Measurements from ENCODE around the gene INO80. TPM values are rescaled to one million over a fixed set of nuclear protein-coding genes. Genes with fewer than 3 reads are reported as not detected.
A peak's percentile ranks its signal among the peaks of the same experiment; 100 is the strongest.
"Not testable (repeated sequence)": the region's sequence is repeated elsewhere in the genome, so short reads cannot be mapped to it uniquely, and the experiment has no call there.

The INO80 gene
- polyA plus RNA-seq, 4 donors, result 6.9 to 18.7 (median 11.5) TPM

DNA sequence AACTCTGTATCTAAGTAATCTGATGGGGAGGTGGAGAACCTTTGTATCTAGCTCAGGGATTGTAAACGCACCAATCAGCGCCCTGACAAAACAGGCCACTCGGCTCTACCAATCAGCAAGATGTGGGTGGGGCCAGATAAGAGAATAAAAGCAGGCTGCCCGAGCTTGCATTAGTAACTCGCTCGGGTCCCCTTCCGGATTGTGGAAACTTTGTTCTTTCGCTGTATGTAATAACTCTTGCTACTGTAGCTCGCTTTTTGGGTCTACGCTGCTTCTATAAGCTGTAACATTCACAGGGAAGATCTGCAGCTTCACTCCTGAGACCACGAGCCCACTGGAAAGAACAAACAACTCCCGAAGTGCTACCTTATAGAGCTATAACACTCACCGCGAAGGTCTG is 153.8 kb downstream of the INO80 start:
- not testable (repeated sequence) for H3K36me3 ChIP-seq (ENCODE audit: control insufficient read depth in 3 of 3, insufficient read depth in 2 of 3, low read depth in 1 of 3, low read length in 3 of 3); FAIRE-seq; H3K4me3 ChIP-seq (ENCODE audit: low read depth in 1 of 3, low read length in 3 of 3); DNase-seq; H3K27ac ChIP-seq (ENCODE audit: low read depth in 1 of 3, low read length in 2 of 3); H3K9me3 ChIP-seq (ENCODE audit: control insufficient read depth in 2 of 2, insufficient read depth in 1 of 2, low read depth in 1 of 2, low read length in 1 of 2); H3K27me3 ChIP-seq (ENCODE audit: control insufficient read depth in 3 of 3, insufficient read depth in 3 of 3, low read length in 3 of 3)
- WGBS, 3 donors, result 88 to 93% (median 89%) methylated on average over 14 of the region's 14 CpGs
- H3K4me1 ChIP-seq (ENCODE audit: control insufficient read depth in 3 of 3, insufficient read depth in 2 of 3, low read depth in 1 of 3, low read length in 2 of 3), result peaks cover 0 to 15% (median 0%) of the 10 kb centered on the region in 3 donors

DNA sequence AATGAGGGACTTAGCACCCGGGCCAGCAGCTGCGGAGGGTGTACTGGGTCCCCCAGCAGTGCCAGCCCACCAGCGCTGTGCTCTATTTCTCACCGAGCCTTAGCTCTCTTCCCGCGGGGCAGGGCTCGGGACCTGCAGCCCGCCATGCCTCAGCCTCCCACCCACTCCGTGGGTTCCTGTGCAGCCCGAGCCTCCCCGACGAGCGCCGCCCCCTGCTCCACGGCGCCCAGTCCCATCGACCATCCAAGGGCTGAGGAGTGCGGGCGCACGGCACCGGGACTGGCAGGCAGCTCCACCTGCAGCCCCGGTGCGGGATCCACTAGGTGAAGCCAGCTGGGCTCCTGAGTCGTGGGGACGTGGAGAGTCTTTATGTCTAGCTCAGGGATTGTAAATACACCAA is 154.3 kb downstream of the INO80 start:
- not testable (repeated sequence) for H3K4me3 ChIP-seq (ENCODE audit: low read depth in 1 of 3, low read length in 3 of 3); FAIRE-seq; H3K36me3 ChIP-seq (ENCODE audit: control insufficient read depth in 3 of 3, insufficient read depth in 2 of 3, low read depth in 1 of 3, low read length in 3 of 3); H3K9me3 ChIP-seq (ENCODE audit: control insufficient read depth in 2 of 2, insufficient read depth in 1 of 2, low read depth in 1 of 2, low read length in 1 of 2); H3K27me3 ChIP-seq (ENCODE audit: control insufficient read depth in 3 of 3, insufficient read depth in 3 of 3, low read length in 3 of 3); H3K27ac ChIP-seq (ENCODE audit: low read depth in 1 of 3, low read length in 2 of 3); DNase-seq
- peaks cover 0 to 15% (median 0%) of the 10 kb centered on the region in 3 donors for H3K4me1 ChIP-seq (ENCODE audit: control insufficient read depth in 3 of 3, insufficient read depth in 2 of 3, low read depth in 1 of 3, low read length in 2 of 3)
- 91 to 97% (median 93%) methylated on average over 11 to 25 of the region's 25 CpGs for WGBS, 3 donors

DNA sequence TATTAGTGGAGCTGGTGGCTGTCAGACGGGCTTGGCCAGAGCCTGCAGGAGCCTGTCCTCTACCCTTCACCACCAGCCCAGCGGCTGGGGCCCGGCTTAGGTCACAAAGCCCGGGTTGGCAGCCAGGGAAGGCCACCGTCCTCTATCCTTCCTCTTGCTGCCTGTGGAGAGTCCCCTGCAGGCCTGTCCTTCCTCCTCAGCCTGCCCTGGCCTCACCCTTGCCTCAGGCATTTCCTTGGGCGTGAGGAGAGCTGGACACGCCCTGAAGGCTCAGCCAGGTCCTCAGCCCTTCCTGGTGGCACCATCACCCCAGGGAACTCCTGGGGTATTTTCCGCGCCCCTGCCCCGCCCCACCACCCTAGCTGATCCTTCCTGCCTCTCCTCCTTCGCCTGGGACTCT is 155.2 kb downstream of the INO80 start:
- Histone ChIP-seq H3K4me3 (ENCODE audit: low read depth in 1 of 3, low read length in 3 of 3) (no peak overlapping the region), H3K4me1 (ENCODE audit: control insufficient read depth in 3 of 3, insufficient read depth in 2 of 3, low read depth in 1 of 3, low read length in 2 of 3) (peaks cover 0 to 11% (median 0%) of the 10 kb centered on the region in 3 donors), H3K27ac (ENCODE audit: low read depth in 1 of 3, low read length in 2 of 3) (peak overlapping the region in 1 of 3 donors; percentile 62), H3K36me3 (ENCODE audit: control insufficient read depth in 3 of 3, insufficient read depth in 2 of 3, low read depth in 1 of 3, low read length in 3 of 3) (peaks cover 0 to 3% (median 0%) of the 10 kb centered on the region in 3 donors), H3K9me3 (ENCODE audit: control insufficient read depth in 2 of 2, insufficient read depth in 1 of 2, low read depth in 1 of 2, low read length in 1 of 2) (peaks cover 0 to 5% of the 10 kb centered on the region in 2 donors), H3K27me3 (ENCODE audit: control insufficient read depth in 3 of 3, insufficient read depth in 3 of 3, low read length in 3 of 3) (no peaks in the 10 kb centered on the region)
- FAIRE-seq (no peak), DNase-seq (peak; percentile 50 to 88)
- WGBS, 3 donors, result 27 to 62% (median 48%) methylated on average over 10 to 11 of the region's 11 CpGs

DNA sequence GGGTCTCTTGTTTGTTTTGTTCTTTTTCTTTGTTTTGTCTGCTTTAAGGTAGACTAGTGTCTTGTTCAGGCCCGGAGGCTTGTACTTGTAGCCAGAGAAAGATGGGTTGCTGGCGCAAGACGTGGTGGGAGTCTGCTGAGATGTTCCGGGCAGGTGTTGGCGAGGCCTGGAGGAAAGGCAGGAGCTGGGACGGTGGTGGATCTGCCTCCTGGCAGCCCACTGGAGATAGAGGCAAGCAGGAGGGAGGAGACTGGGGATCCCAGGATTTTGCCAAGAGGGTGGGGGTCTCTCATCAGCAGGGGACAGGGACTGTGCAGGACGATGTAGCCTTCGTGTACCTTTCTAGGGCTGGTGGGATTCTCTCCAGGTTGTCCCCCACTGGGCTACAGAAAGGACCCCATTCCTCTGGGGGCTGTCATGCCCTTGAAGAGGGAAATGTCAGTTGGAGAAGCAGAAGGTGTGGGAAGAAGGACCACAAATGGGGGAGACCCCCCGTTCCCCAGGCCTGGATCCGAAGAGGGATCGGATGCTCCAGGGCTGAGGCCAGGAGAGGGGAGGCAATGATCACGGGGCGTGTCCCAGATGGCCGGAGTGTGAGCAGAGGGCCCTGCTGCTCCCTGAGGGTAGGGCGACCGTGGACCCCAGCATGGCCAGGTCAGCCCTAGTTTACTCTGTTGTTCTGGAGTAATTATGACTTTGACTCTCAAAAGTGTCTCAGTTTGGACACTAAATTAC is 155.8 kb downstream of the INO80 start:
- Histone ChIP-seq H3K27ac (ENCODE audit: low read depth in 1 of 3, low read length in 2 of 3) (peak overlapping the region in 1 of 3 donors; percentile 62), H3K27me3 (ENCODE audit: control insufficient read depth in 3 of 3, insufficient read depth in 3 of 3, low read length in 3 of 3) (no peaks in the 10 kb centered on the region), H3K36me3 (ENCODE audit: control insufficient read depth in 3 of 3, insufficient read depth in 2 of 3, low read depth in 1 of 3, low read length in 3 of 3) (peaks cover 0 to 3% (median 0%) of the 10 kb centered on the region in 3 donors), H3K4me1 (ENCODE audit: control insufficient read depth in 3 of 3, insufficient read depth in 2 of 3, low read depth in 1 of 3, low read length in 2 of 3) (peaks cover 0 to 8% (median 0%) of the 10 kb centered on the region in 3 donors), H3K4me3 (ENCODE audit: low read depth in 1 of 3, low read length in 3 of 3) (no peak overlapping the region), H3K9me3 (ENCODE audit: control insufficient read depth in 2 of 2, insufficient read depth in 1 of 2, low read depth in 1 of 2, low read length in 1 of 2) (peaks cover 0 to 5% of the 10 kb centered on the region in 2 donors)
- DNase-seq (no peak), FAIRE-seq (no peak)
- 85 to 89% (median 89%) methylated on average over 16 of the region's 16 CpGs for WGBS, 3 donors

DNA sequence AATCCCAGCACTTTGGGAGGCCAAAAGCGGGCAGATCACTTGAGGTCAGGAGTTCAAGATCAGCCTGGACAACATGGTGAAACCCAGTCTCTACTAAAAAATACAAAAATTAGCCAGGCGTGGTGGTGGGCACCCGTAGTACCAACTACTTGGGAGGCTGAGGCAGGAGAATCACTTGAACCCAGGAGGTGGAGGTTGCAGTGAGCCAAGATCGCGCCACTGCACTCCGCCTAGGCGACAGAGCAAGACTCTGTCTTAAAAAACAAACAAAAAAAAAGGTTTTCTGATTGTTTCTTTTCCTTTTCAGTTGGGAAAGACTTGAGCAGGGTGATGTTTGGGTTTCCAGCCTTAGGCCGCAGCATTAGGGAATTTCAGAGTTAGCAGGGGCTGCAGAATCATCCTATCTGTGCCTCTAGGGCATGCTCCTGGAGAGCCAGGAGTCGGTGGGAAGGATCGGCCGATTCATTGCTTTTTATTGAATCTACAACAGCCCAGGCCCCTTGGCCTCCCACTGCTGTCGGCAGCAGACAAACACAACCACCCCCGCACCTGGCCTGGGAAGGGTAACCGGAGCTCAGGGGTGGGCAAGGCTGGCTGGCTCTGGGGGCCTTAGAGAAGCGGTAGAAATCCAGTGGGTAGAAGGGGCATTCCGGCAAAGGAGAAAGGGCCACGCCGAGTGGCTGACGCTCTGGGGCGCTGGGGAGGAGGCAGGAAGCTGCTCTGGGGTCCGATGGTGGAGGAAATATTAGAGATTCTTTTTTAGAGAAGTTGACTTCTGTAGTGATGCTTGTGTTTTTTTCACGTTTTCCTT is 156.5 kb downstream of the INO80 start:
- Histone ChIP-seq H3K4me1 (ENCODE audit: control insufficient read depth in 3 of 3, insufficient read depth in 2 of 3, low read depth in 1 of 3, low read length in 2 of 3) (peaks cover 0 to 8% (median 0%) of the 10 kb centered on the region in 3 donors), H3K27me3 (ENCODE audit: control insufficient read depth in 3 of 3, insufficient read depth in 3 of 3, low read length in 3 of 3) (no peaks in the 10 kb centered on the region), H3K9me3 (ENCODE audit: control insufficient read depth in 2 of 2, insufficient read depth in 1 of 2, low read depth in 1 of 2, low read length in 1 of 2) (peaks cover 0 to 5% of the 10 kb centered on the region in 2 donors), H3K36me3 (ENCODE audit: control insufficient read depth in 3 of 3, insufficient read depth in 2 of 3, low read depth in 1 of 3, low read length in 3 of 3) (peaks cover 0 to 3% (median 0%) of the 10 kb centered on the region in 3 donors), H3K27ac (ENCODE audit: low read depth in 1 of 3, low read length in 2 of 3) (no peak overlapping the region), H3K4me3 (ENCODE audit: low read depth in 1 of 3, low read length in 3 of 3) (no peak overlapping the region)
- DNase-seq, result no peak
- FAIRE-seq, result no peak
- 85 to 88% (median 88%) methylated on average over 22 of the region's 22 CpGs for WGBS, 3 donors

DNA sequence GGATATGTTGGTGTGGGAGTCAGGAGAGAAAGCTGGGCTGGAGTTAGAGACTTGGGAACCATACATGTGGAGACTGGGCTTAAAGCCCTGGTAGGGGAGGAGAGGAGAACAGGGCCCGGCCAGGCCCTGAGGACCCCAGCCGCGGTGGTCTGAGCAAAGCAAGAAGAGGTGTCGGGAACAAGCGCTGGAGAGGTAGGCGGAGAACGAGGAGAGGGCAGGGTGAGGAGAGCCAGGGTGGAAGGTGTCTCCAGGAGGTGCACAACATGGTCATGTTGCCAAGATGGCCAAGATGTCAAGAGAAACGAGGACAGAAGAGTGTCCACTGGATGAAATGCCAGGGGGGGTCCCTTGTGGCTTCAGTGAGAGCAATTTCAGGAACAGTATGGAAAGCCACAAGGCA is 157.4 kb downstream of the INO80 start:
- DNase-seq, result no peak
- H3K27ac ChIP-seq (ENCODE audit: low read depth in 1 of 3, low read length in 2 of 3), result no peak overlapping the region
- WGBS, 3 donors, result 91 to 94% (median 93%) methylated on average over 8 of the region's 8 CpGs

DNA sequence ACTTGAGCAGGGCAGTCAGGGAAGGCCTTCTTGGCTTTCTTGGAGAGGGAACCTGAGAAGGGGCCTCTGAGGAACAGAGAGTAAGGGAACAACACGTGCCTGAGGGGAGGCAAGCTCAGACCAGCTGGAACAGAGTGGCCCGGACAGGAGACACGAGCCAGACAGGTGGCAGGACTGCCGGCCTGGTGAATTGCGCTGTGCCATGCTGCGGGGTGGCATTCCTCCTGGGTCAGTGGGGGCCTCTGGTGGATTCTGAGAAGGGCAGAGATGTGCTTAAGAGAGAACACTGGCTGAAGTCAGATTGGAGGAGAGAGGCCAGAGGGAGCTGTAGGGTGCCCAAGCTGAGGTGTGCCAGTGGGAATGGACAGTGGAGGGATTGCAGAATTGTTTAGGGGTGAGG is 157.9 kb downstream of the INO80 start:
- FAIRE-seq, result no peak

More for the DNA sequence above, 157.4 kb downstream of the INO80 start:
- Histone ChIP-seq H3K36me3 (ENCODE audit: control insufficient read depth in 3 of 3, insufficient read depth in 2 of 3, low read depth in 1 of 3, low read length in 3 of 3) (peaks cover 0 to 3% (median 0%) of the 10 kb centered on the region in 3 donors), H3K27me3 (ENCODE audit: control insufficient read depth in 3 of 3, insufficient read depth in 3 of 3, low read length in 3 of 3) (no peaks in the 10 kb centered on the region), H3K9me3 (ENCODE audit: control insufficient read depth in 2 of 2, insufficient read depth in 1 of 2, low read depth in 1 of 2, low read length in 1 of 2) (peaks cover 0 to 5% of the 10 kb centered on the region in 2 donors), H3K4me3 (ENCODE audit: low read depth in 1 of 3, low read length in 3 of 3) (no peak overlapping the region), H3K4me1 (ENCODE audit: control insufficient read depth in 3 of 3, insufficient read depth in 2 of 3, low read depth in 1 of 3, low read length in 2 of 3) (peaks cover 0 to 8% (median 0%) of the 10 kb centered on the region in 3 donors)
- FAIRE-seq, result no peak

DNA sequence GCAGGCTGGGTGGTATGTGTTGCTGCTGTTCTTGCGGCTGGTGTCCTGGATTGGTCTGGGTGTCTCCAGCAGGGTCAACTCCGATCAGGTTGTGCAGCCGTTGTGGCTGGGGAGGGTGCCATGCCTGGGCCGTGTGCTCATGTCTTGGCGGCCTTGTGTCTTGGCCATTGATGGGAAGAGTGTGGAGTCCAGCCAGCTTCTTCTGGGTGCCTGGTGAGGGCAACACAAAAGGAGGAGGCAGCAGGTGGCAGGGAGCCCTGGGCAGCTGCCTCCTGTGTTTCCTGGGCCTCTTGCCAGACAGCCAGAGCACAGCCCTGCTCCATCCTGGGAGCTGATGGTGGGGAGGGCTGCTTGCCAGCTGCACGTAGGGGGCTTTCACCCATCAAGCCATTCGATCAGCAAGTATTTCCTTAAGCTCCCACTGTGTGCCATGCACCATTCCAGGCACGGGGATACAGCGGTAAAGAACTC is 158.5 kb downstream of the INO80 start:
- no peak overlapping the region for H3K27ac ChIP-seq (ENCODE audit: low read depth in 1 of 3, low read length in 2 of 3)
- DNase-seq (peak in 1 of 2 donors; percentile 29), FAIRE-seq (no peak)
- H3K27me3 ChIP-seq (ENCODE audit: control insufficient read depth in 3 of 3, insufficient read depth in 3 of 3, low read length in 3 of 3), result peaks cover 0 to 4% (median 0%) of the 10 kb centered on the region in 3 donors
- peaks cover 0 to 5% of the 10 kb centered on the region in 2 donors for H3K9me3 ChIP-seq (ENCODE audit: control insufficient read depth in 2 of 2, insufficient read depth in 1 of 2, low read depth in 1 of 2, low read length in 1 of 2)
- H3K4me1 ChIP-seq (ENCODE audit: control insufficient read depth in 3 of 3, insufficient read depth in 2 of 3, low read depth in 1 of 3, low read length in 2 of 3), result peaks cover 0 to 10% (median 0%) of the 10 kb centered on the region in 3 donors
- WGBS, 3 donors, result 36 to 60% (median 39%) methylated on average over 9 of the region's 9 CpGs
- peaks cover 0 to 3% (median 0%) of the 10 kb centered on the region in 3 donors for H3K36me3 ChIP-seq (ENCODE audit: control insufficient read depth in 3 of 3, insufficient read depth in 2 of 3, low read depth in 1 of 3, low read length in 3 of 3)
- H3K4me3 ChIP-seq (ENCODE audit: low read depth in 1 of 3, low read length in 3 of 3), result no peak overlapping the region

More for the DNA sequence above, 157.9 kb downstream of the INO80 start:
- peaks cover 0 to 3% (median 0%) of the 10 kb centered on the region in 3 donors for H3K36me3 ChIP-seq (ENCODE audit: control insufficient read depth in 3 of 3, insufficient read depth in 2 of 3, low read depth in 1 of 3, low read length in 3 of 3)
- no peak for DNase-seq
- H3K9me3 ChIP-seq (ENCODE audit: control insufficient read depth in 2 of 2, insufficient read depth in 1 of 2, low read depth in 1 of 2, low read length in 1 of 2), result peaks cover 0 to 5% of the 10 kb centered on the region in 2 donors
- H3K4me3 ChIP-seq (ENCODE audit: low read depth in 1 of 3, low read length in 3 of 3), result no peak overlapping the region
- H3K4me1 ChIP-seq (ENCODE audit: control insufficient read depth in 3 of 3, insufficient read depth in 2 of 3, low read depth in 1 of 3, low read length in 2 of 3), result peaks cover 0 to 8% (median 0%) of the 10 kb centered on the region in 3 donors
- H3K27me3 ChIP-seq (ENCODE audit: control insufficient read depth in 3 of 3, insufficient read depth in 3 of 3, low read length in 3 of 3), result peaks cover 0 to 4% (median 0%) of the 10 kb centered on the region in 3 donors
- H3K27ac ChIP-seq (ENCODE audit: low read depth in 1 of 3, low read length in 2 of 3), result no peak overlapping the region
- 23 to 79% (median 46%) methylated on average over 6 of the region's 6 CpGs for WGBS, 3 donors
